Right lobe of liver (tissue), 4 donors: ENCODE measurements around the gene C11orf68.

Source experiments
- CTCF ChIP-seq, 4 donors: fragments of 200-600 bp in 3 of 4; fragments of 450-650 bp in 1 of 4; IDR thresholded peaks; one replicate each; pipeline versions ENCODE4 v1.5.1 to v1.8.0; 2016 to 2022; ENCODE audit warnings: antibody characterized with exemption in 4 of 4, mild to moderate bottlenecking in 2 of 4
- POLR2A ChIP-seq: fragments of 450-650 bp; IDR thresholded peaks from one replicate; pipeline ENCODE4 v1.6.1; 2017; ENCODE audit warnings: antibody characterized with exemption, mild to moderate bottlenecking
- donor health status: DM: no; HTN: no; CAD: no.
- donor health status: DM: no; HTN: no; CAD: no.
- donor health status: DM: no; HTN: yes; CAD: no.

DNA sequence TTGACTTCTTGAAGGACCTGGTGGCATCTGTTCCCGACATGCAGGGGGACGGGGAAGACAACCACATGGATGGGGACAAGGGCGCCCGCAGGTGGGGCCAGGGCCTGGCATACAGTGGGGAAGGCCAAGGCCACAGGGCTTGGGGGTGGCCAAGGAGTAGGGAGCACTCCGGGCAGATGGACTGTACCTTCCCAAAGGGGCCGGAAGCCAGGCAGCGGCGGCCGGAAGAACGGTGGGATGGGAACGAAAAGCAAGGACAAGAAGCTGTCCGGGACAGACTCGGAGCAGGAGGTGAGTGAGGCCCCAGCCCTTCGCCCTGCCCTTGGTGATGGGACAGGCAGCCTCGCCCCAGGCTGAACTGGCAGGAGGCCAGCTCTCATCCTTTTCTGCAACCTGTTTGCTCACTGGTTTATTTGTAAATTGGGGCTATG lies 1.5 kb upstream of the C11orf68 start:
- TF ChIP-seq CTCF (IDR thresholded peaks at IDR 0.05): no peak
- TF ChIP-seq POLR2A: no peak
